Activated T-helper 1 cell treated with anti-CD3 and anti-CD28 coated beads, Interleukin-12 subunit alpha, Interleukin-12 subunit beta, Interleukin-2, Interleukin-4 antibody, amounts not matched to agents 30 ng/mL and 10 ng/mL and 1 ng/mL, durations not matched to agents 14 hours and 24 hours and 36 hours (primary cell): ENCODE measurements around the gene CPLX1. TPM values are rescaled to one million over a fixed set of nuclear protein-coding genes. Genes with fewer than 3 reads are reported as not detected.

Experiments
- DNase-seq: peaks from one replicate; pipeline ENCODE4 v3.0.0; 2021; ENCODE audit warnings: low spot score
- H3K27ac Mint-ChIP-seq: one replicate; pipeline ENCODE4 v1.8.0; 2021; ENCODE audit warnings: mild to moderate bottlenecking, mixed read lengths
- H3K27me3 Mint-ChIP-seq: one replicate; pipeline ENCODE4 v1.8.0; 2022; ENCODE audit warnings: mild to moderate bottlenecking, moderate library complexity, mixed read lengths; ENCODE audit not compliant: insufficient read depth
- H3K36me3 Mint-ChIP-seq: one replicate; pipeline ENCODE4 v1.8.0; 2021; ENCODE audit warnings: low read depth, mixed read lengths
- H3K4me1 Mint-ChIP-seq: one replicate; pipeline ENCODE4 v1.8.0; 2021; ENCODE audit warnings: low read depth, mixed read lengths
- H3K4me3 Mint-ChIP-seq: one replicate; pipeline ENCODE4 v1.8.0; 2021; ENCODE audit warnings: mild to moderate bottlenecking, moderate library complexity, mixed read lengths
- H3K9me3 Mint-ChIP-seq: one replicate; pipeline ENCODE4 v1.8.0; 2021; ENCODE audit warnings: mixed read lengths
- intact Hi-C: fragments of 100-400 bp; cut with micrococcal nuclease; formaldehyde crosslinking; loops from one replicate; pipeline ENCODE4 v1.15.1; 2024
- total RNA-seq: library from RNA; stranded (reverse); gene quantifications from 2 replicates; pipeline ENCODE4 v1.2.3, GENCODE V29; 2022

The CPLX1 gene
- total RNA-seq, 1 donor from 2014 or later: 1.3 TPM

- intact Hi-C loops: loop anchor here (5.0 kb wide), 2 partner anchors 45 to 50 kb away; no protein-coding TSS in a partner anchor
These were observed 1.5 kb upstream of the CPLX1 start for GRCh38 chr4:827209-828081.

GRCh38 chr4:826508-827208, 729 bp upstream of the CPLX1 start:
- intact Hi-C loops: loop anchor here (5.0 kb wide), 2 partner anchors 44 to 51 kb away; no protein-coding TSS in a partner anchor
- no peak overlapping the region for H3K4me3 Mint-ChIP-seq
- no peaks in the 10 kb centered on the region for H3K4me1 Mint-ChIP-seq
- no peaks in the 10 kb centered on the region for H3K9me3 Mint-ChIP-seq
- no peak overlapping the region for H3K27ac Mint-ChIP-seq
- DNase-seq: no peak
- H3K36me3 Mint-ChIP-seq: no peaks in the 10 kb centered on the region
- H3K27me3 Mint-ChIP-seq: peaks cover 33% of the 10 kb centered on the region

More at GRCh38 chr4:827209-828081, 1.5 kb upstream of the CPLX1 start:
- H3K4me3 Mint-ChIP-seq: no peak overlapping the region
- no peaks in the 10 kb centered on the region for H3K36me3 Mint-ChIP-seq
- peaks cover 27% of the 10 kb centered on the region for H3K27me3 Mint-ChIP-seq
- peak overlapping the region; percentile 61 for H3K27ac Mint-ChIP-seq
- DNase-seq: no peak
- H3K4me1 Mint-ChIP-seq: no peaks in the 10 kb centered on the region
- no peaks in the 10 kb centered on the region for H3K9me3 Mint-ChIP-seq

- DNase-seq: no peak
- intact Hi-C loops: loop anchor here (5.0 kb wide), 2 partner anchors 43 to 52 kb away; no protein-coding TSS in a partner anchor
- no peak overlapping the region for H3K27ac Mint-ChIP-seq
- H3K4me1 Mint-ChIP-seq: no peaks in the 10 kb centered on the region
- H3K4me3 Mint-ChIP-seq: no peak overlapping the region
- H3K36me3 Mint-ChIP-seq: no peaks in the 10 kb centered on the region
- no peaks in the 10 kb centered on the region for H3K9me3 Mint-ChIP-seq
- peaks cover 33% of the 10 kb centered on the region for H3K27me3 Mint-ChIP-seq
These were observed 612 bp downstream of the CPLX1 start for GRCh38 chr4:825063-825970.

GRCh38 chr4:824461-825062, 1.4 kb downstream of the CPLX1 start:
- Mint-ChIP-seq H3K4me3 (no peak overlapping the region), H3K4me1 (no peaks in the 10 kb centered on the region), H3K36me3 (no peaks in the 10 kb centered on the region), H3K27ac (no peak overlapping the region), H3K9me3 (no peaks in the 10 kb centered on the region), H3K27me3 (peaks cover 35% of the 10 kb centered on the region)
- intact Hi-C loops: loop anchor here (5.0 kb wide), 2 partner anchors 42 to 53 kb away; no protein-coding TSS in a partner anchor
- DNase-seq: no peak

GRCh38 chr4:823761-824460, 2.0 kb downstream of the CPLX1 start:
- no peaks in the 10 kb centered on the region for H3K9me3 Mint-ChIP-seq
- H3K27ac Mint-ChIP-seq: no peak overlapping the region
- H3K4me3 Mint-ChIP-seq: no peak overlapping the region
- intact Hi-C loops: no loop called here
- H3K27me3 Mint-ChIP-seq: peaks cover 35% of the 10 kb centered on the region
- H3K36me3 Mint-ChIP-seq: no peaks in the 10 kb centered on the region
- H3K4me1 Mint-ChIP-seq: no peaks in the 10 kb centered on the region
- DNase-seq: no peak

GRCh38 chr4:823176-823760, 2.7 kb downstream of the CPLX1 start:
- Mint-ChIP-seq H3K27ac (no peak overlapping the region), H3K4me3 (no peak overlapping the region), H3K36me3 (no peaks in the 10 kb centered on the region), H3K4me1 (no peaks in the 10 kb centered on the region), H3K9me3 (no peaks in the 10 kb centered on the region), H3K27me3 (peaks cover 34% of the 10 kb centered on the region)
- no peak for DNase-seq
- intact Hi-C loops: no loop called here

- intact Hi-C loops: no loop called here
- H3K9me3 Mint-ChIP-seq: no peaks in the 10 kb centered on the region
- H3K27me3 Mint-ChIP-seq: peaks cover 28% of the 10 kb centered on the region
- H3K4me3 Mint-ChIP-seq: no peak overlapping the region
- no peak overlapping the region for H3K27ac Mint-ChIP-seq
- no peaks in the 10 kb centered on the region for H3K4me1 Mint-ChIP-seq
- no peaks in the 10 kb centered on the region for H3K36me3 Mint-ChIP-seq
- DNase-seq: no peak
These were observed 3.4 kb downstream of the CPLX1 start for GRCh38 chr4:822361-823175.

- H3K27ac Mint-ChIP-seq: no peak overlapping the region
- H3K9me3 Mint-ChIP-seq: no peaks in the 10 kb centered on the region
- H3K4me3 Mint-ChIP-seq: no peak overlapping the region
- no peaks in the 10 kb centered on the region for H3K4me1 Mint-ChIP-seq
- intact Hi-C loops: no loop called here
- H3K27me3 Mint-ChIP-seq: peaks cover 27% of the 10 kb centered on the region
- no peak for DNase-seq
- H3K36me3 Mint-ChIP-seq: no peaks in the 10 kb centered on the region
These were observed 4.3 kb downstream of the CPLX1 start for GRCh38 chr4:821631-822030.

- no peak overlapping the region for H3K27ac Mint-ChIP-seq
- no peaks in the 10 kb centered on the region for H3K9me3 Mint-ChIP-seq
- no peaks in the 10 kb centered on the region for H3K4me1 Mint-ChIP-seq
- intact Hi-C loops: no loop called here
- no peak overlapping the region for H3K4me3 Mint-ChIP-seq
- peaks cover 27% of the 10 kb centered on the region for H3K27me3 Mint-ChIP-seq
- H3K36me3 Mint-ChIP-seq: no peaks in the 10 kb centered on the region
- no peak for DNase-seq
These were observed 4.7 kb downstream of the CPLX1 start for GRCh38 chr4:821181-821591.

- no peaks in the 10 kb centered on the region for H3K9me3 Mint-ChIP-seq
- no peaks in the 10 kb centered on the region for H3K4me1 Mint-ChIP-seq
- no peaks in the 10 kb centered on the region for H3K36me3 Mint-ChIP-seq
- no peak overlapping the region for H3K4me3 Mint-ChIP-seq
- intact Hi-C loops: no loop called here
- no peak for DNase-seq
- H3K27me3 Mint-ChIP-seq: peaks cover 31% of the 10 kb centered on the region
- no peak overlapping the region for H3K27ac Mint-ChIP-seq
These were observed 5.4 kb downstream of the CPLX1 start for GRCh38 chr4:820230-821172.
